Pancreas (tissue), 10 donors: ENCODE measurements around the gene RPS6KC1. TPM values are rescaled to one million over a fixed set of nuclear protein-coding genes. Genes with fewer than 3 reads are reported as not detected.
"Not testable (repeated sequence)": the region's sequence is repeated elsewhere in the genome, so short reads cannot be mapped to it uniquely, and the experiment has no call there.

Source experiments
- ATAC-seq, 4 donors: fragments of 200-7000 bp; cut with Tn5 transposase; one replicate each; pipeline versions ENCODE4 v1.8.0 to v1.9.1; 2020; ENCODE audit warnings: mild to moderate bottlenecking in 4 of 4, moderate library complexity in 4 of 4
- DNase-seq, 6 donors: peaks; one replicate each; pipeline ENCODE4 v3.0.0-alpha.2; 2020
- FAIRE-seq: peaks from 2 replicates; lab custom pipeline; 2012; peaks lifted over from hg19 to GRCh38; lab: Jason Lieb, UNC
- H3K27ac ChIP-seq, 4 donors: fragments of 200-600 bp; sonication (generic); 1 replicate in 3 of 4; 2 replicates in 1 of 4; pipeline versions ENCODE4 v1.5.0 to v1.8.0; 2020
- H3K27me3 ChIP-seq, 4 donors: fragments of 200-600 bp; one replicate each; pipeline ENCODE4 v1.8.0; 2021
- H3K36me3 ChIP-seq, 3 donors: fragments of 200-600 bp; sonication (generic) in 1 of 3; one replicate each; pipeline versions ENCODE4 v1.5.0 to v1.8.0; 2020 to 2021
- H3K4me1 ChIP-seq, 3 donors: fragments of 200-600 bp; one replicate each; pipeline ENCODE4 v1.8.0; 2021
- H3K4me3 ChIP-seq, 4 donors: fragments of 200-600 bp; sonication (generic) in 2 of 4; one replicate each; pipeline versions ENCODE4 v1.5.0 to v1.8.0; 2020 to 2021
- H3K9me3 ChIP-seq, 4 donors: fragments of 200-600 bp; one replicate each; pipeline ENCODE4 v1.8.0; 2021
- WGBS, 2 donors: extraction: QIAGEN DNeasy Blood & Tissue Kit; methylation state at CpG; one replicate each; pipeline ENCODE4 v1.1.7; 2013; 5-methylcytosine and 5-hydroxymethylcytosine counted together
- intact Hi-C, 3 donors: fragments of 100-400 bp; cut with DNase I; formaldehyde crosslinking; loops; one replicate each; pipeline versions ENCODE4 v1.11.1 to v1.14.2; 2022
- polyA plus RNA-seq, 2 donors: library from polyadenylated mRNA; stranded (reverse); fragments of 200-250 nt; gene quantifications; one replicate each; pipeline ENCODE4 v1.2.3, GENCODE V29; 2013
- total RNA-seq, 6 donors: library from RNA; stranded (reverse); fragmentation: NEBNext Ultra II Directional in 4 of 6; extraction: Animal tissue kit (Norgen Biotek cat#: 25700) in 4 of 6; gene quantifications; one replicate each; pipeline versions ENCODE4 v1.2.1 to v1.2.4, GENCODE V29; 2021 to 2023
- TF ChIP-seq, protein P1 (sequence below), 4 donors: fragments of 200-600 bp; sonication (generic) in 3 of 4; IDR thresholded peaks; one replicate each; pipeline versions ENCODE4 v1.5.0 to v1.8.0; 2021; ENCODE audit warnings: antibody characterized with exemption in 4 of 4
- donor health status: healthy with polysubstance abuse.
- donor health status: DM: no; HTN: no; CAD: no; lungs with moderate emphysema.
- donor health status: DM: no; HTN: no; CAD: no.
- donor health status: control.
- donor health status: control.
- donor health status: Bipolar disorder and iron deficiency.
- donor health status: DM: yes; HTN: yes; CAD: no.
- donor health status: DM: no; HTN: no; CAD: no.
- donor health status: DM: no; HTN: no; CAD: no.
- donor health status: DM: yes; HTN: yes; CAD: no.

Gene RPS6KC1
- total and polyA plus RNA-seq, 8 donors, result 2.3 to 11.4 (median 7.0) TPM

DNA sequence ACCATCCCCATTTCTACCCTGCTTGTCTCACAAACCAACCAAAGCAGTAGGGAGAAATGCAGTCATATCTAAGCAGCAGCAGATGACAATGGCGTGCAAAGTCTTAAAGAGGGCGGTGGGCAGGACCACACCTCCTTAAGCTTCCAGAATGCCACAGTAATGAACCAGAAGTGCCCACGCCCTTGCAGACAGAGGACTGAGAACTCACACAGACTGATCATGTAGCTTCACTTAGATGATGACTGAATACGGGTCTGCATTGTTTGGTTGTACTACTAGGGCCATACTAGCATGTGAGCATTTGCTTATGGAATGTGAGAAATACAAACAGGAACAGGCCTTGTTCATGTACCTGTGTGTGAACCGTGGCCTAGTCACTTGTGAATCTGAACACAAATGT lies 246.0 kb downstream of the RPS6KC1 start:
- no peaks in the 10 kb centered on the region for H3K36me3 ChIP-seq
- H3K4me3 ChIP-seq, result no peak overlapping the region
- intact Hi-C loops, result no loop called here
- TF ChIP-seq, protein P1, sequence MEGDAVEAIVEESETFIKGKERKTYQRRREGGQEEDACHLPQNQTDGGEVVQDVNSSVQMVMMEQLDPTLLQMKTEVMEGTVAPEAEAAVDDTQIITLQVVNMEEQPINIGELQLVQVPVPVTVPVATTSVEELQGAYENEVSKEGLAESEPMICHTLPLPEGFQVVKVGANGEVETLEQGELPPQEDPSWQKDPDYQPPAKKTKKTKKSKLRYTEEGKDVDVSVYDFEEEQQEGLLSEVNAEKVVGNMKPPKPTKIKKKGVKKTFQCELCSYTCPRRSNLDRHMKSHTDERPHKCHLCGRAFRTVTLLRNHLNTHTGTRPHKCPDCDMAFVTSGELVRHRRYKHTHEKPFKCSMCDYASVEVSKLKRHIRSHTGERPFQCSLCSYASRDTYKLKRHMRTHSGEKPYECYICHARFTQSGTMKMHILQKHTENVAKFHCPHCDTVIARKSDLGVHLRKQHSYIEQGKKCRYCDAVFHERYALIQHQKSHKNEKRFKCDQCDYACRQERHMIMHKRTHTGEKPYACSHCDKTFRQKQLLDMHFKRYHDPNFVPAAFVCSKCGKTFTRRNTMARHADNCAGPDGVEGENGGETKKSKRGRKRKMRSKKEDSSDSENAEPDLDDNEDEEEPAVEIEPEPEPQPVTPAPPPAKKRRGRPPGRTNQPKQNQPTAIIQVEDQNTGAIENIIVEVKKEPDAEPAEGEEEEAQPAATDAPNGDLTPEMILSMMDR (IDR thresholded peaks at IDR 0.05), result no peak
- 92 to 100% methylated on average over 5 of the region's 5 CpGs for WGBS, 2 donors
- FAIRE-seq, result no peak
- H3K27me3 ChIP-seq, result no peaks in the 10 kb centered on the region
- H3K9me3 ChIP-seq, result no peaks in the 10 kb centered on the region
- ATAC-seq, result no peak
- DNase-seq, result no peak
- H3K27ac ChIP-seq, result no peak overlapping the region
- H3K4me1 ChIP-seq, result no peaks in the 10 kb centered on the region

DNA sequence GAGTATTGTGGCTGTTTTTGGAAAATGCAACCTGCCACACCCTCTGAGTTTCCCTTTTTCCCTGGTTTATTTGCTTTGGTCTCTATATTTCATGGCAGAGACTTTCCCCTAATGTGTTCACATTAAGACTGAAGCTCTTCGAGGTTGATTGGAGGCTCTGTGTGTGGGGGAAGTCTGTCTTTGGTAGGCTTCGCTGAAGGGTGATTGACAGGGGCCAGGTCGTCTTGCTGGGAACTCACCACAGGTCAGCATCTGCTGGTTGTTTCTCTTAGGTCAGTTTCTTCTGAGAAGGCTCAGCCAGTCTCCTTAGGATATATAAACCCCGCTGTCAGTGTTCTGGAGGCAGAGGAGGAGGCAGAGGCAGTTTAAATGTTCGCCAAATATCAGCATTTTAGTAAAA lies 249.4 kb downstream of the RPS6KC1 start:
- intact Hi-C loops, result no loop called here
- DNase-seq (no peak), FAIRE-seq (no peak), ATAC-seq (no peak)
- no peaks in the 10 kb centered on the region for H3K27me3 ChIP-seq
- no peaks in the 10 kb centered on the region for H3K4me1 ChIP-seq
- H3K27ac ChIP-seq, result no peak overlapping the region
- H3K36me3 ChIP-seq, result no peaks in the 10 kb centered on the region
- H3K4me3 ChIP-seq, result no peak overlapping the region
- TF ChIP-seq, protein P1 (IDR thresholded peaks at IDR 0.05), result no peak
- no peaks in the 10 kb centered on the region for H3K9me3 ChIP-seq
- WGBS, 2 donors, result 67 to 80% methylated on average over 5 of the region's 5 CpGs

DNA sequence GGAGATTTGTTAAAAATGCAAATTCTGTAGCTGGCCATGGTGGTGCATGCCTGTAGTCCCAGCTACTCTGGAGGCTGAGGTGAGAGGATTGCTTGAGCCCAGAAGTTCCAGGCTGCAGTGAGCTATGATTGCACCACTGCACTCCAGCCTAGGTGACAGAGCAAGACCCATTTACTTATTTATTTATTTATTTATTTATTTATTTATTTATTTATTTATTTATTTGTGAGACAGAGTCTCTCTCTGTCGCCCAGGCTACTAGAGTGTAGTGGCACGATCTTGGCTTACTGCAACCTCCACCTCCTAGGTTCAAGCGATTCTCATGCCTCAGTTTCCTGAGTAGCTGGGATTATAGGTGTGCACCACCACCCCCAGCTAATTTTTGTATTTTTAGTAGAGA lies 250.5 kb downstream of the RPS6KC1 start:
- intact Hi-C loops, FAIRE-seq, H3K4me1 ChIP-seq, H3K4me3 ChIP-seq, H3K27me3 ChIP-seq, ATAC-seq, H3K27ac ChIP-seq, H3K36me3 ChIP-seq, DNase-seq, H3K9me3 ChIP-seq: not testable (repeated sequence)
- WGBS, 2 donors, result 95 to 97% methylated on average over 3 of the region's 3 CpGs

DNA sequence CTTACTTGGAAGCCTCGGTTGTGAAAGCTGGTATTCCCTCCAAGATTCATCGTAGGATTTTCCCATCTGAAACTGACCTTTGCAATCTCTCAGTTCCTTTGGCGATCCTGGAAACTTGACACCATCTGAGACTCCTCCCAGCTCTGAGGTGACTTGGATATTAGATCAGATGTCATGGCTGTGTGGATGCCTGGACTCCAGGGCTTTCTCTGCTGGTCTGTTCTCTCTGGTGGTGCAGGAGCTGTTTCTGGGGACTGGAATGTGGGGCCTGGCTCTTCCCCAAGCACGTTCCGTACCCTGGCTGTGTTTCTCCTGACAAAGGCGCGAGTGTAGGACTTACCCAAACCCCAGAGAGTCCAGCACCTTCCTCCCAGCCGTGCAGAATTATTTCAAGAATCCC lies 252.2 kb downstream of the RPS6KC1 start:
- FAIRE-seq, result no peak
- Histone ChIP-seq H3K4me3 (no peak overlapping the region), H3K27me3 (no peaks in the 10 kb centered on the region), H3K36me3 (no peaks in the 10 kb centered on the region), H3K9me3 (no peaks in the 10 kb centered on the region), H3K4me1 (no peaks in the 10 kb centered on the region), H3K27ac (no peak overlapping the region)
- 50 to 52% methylated on average over 8 of the region's 8 CpGs for WGBS, 2 donors
- no peak for DNase-seq
- ATAC-seq, result no peak
- TF ChIP-seq, protein P1 (IDR thresholded peaks at IDR 0.05), result no peak
- intact Hi-C loops, result no loop called here

DNA sequence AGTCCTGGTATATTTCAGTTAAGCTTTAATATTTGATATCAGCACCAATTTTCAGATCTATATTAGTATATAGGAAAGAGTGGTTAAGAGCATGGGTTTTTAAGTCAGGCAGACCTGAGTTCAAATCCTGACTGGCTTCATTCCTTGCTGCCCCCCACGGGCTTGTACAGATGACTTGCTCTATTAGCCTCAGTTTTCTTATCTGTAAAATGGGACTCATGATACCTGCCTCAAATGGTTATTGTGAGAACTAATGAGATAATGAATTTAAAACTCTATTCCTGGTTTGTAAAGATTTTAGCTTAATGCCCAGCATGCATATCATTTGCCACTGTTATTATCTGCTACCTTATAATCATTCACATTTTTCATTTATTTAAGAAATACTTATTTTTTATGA lies 264.5 kb downstream of the RPS6KC1 start:
- intact Hi-C loops, result no loop called here
- TF ChIP-seq, protein P1 (IDR thresholded peaks at IDR 0.05), result no peak
- no peaks in the 10 kb centered on the region for H3K27me3 ChIP-seq
- no peaks in the 10 kb centered on the region for H3K9me3 ChIP-seq
- no peak overlapping the region for H3K4me3 ChIP-seq
- ATAC-seq (no peak), FAIRE-seq (no peak), DNase-seq (no peak)
- H3K4me1 ChIP-seq, result no peaks in the 10 kb centered on the region
- no peaks in the 10 kb centered on the region for H3K36me3 ChIP-seq
- WGBS, 2 donors, result 82 to 85% methylated on average over 1 of the region's 1 CpG
- no peak overlapping the region for H3K27ac ChIP-seq

DNA sequence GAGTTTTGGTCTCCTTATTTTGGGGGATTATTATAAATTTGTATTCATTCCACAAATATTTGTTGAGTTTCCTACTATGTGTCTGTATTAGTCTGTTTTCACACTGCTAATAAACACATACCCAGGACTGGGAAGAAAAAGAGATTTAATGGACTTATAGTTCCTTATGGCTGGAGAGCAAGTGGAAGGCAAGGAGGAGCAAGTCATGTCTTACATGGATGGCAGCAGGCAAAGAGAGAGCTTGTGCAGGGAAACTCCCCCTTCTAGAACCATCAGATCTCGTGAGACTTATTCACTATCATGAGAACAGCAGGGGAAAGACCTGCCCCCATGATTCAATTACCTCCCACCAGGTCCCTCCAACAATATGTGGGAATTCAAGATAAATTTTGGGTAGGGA lies 267.4 kb downstream of the RPS6KC1 start:
- H3K27me3 ChIP-seq, H3K4me3 ChIP-seq, intact Hi-C loops, H3K36me3 ChIP-seq, DNase-seq, FAIRE-seq, ATAC-seq, H3K27ac ChIP-seq, H3K4me1 ChIP-seq, H3K9me3 ChIP-seq: not testable (repeated sequence)
- 58 to 82% methylated on average over 1 of the region's 1 CpG for WGBS, 2 donors
